Kidney tubule cell (primary cell): ENCODE data around the gene ATXN1L.
A peak's percentile ranks its signal among the peaks of the same experiment; 100 is the strongest.
"Not testable (repeated sequence)": the region's sequence is repeated elsewhere in the genome, so short reads cannot be mapped to it uniquely, and the experiment has no call there.

ENCODE experiments used
- DNase-seq: peaks from one replicate; pipeline ENCODE4 v3.0.0-alpha.2; 2018; ENCODE audit warnings: low spot score

The ATXN1L gene

GRCh38 chr16:71845639-71846430, at the start of gene ATXN1L:
Gene ATXN1L, plus strand, starts transcription at chr16:71845976. Its CDS starts 3,765 bp downstream, at chr16:71849741.
- DNase-seq = peak; percentile 92

GRCh38 chr16:71796501-71797097, 49.2 kb upstream of the ATXN1L start:
- DNase-seq = no peak

GRCh38 chr16:71803305-71803690, 42.5 kb upstream of the ATXN1L start:
- DNase-seq = no peak

GRCh38 chr16:71807905-71808592, 37.7 kb upstream of the ATXN1L start:
- DNase-seq = peak; percentile 43

- DNase-seq = peak; percentile 98
Observed at GRCh38 chr16:71808593-71809459, 37.0 kb upstream of the ATXN1L start, which contains the start of gene AP1G1. Gene AP1G1, minus strand, starts transcription at chr16:71808834. Its CDS starts 19,355 bp downstream, at chr16:71789479.

GRCh38 chr16:71810155-71810530, 35.6 kb upstream of the ATXN1L start:
- not testable (repeated sequence) for DNase-seq

GRCh38 chr16:71811261-71811803, 34.4 kb upstream of the ATXN1L start:
- no peak for DNase-seq

- not testable (repeated sequence) for DNase-seq
Observed at GRCh38 chr16:71817155-71817500, 28.6 kb upstream of the ATXN1L start.

GRCh38 chr16:71826533-71827017, 19.2 kb upstream of the ATXN1L start:
- DNase-seq = no peak

GRCh38 chr16:71830359-71830758, 15.4 kb upstream of the ATXN1L start:
- no peak for DNase-seq

- not testable (repeated sequence) for DNase-seq
Observed at GRCh38 chr16:71831698-71832097, 14.1 kb upstream of the ATXN1L start.

- DNase-seq = not testable (repeated sequence)
Observed at GRCh38 chr16:71832112-71832511, 13.7 kb upstream of the ATXN1L start.

- no peak for DNase-seq
Observed at GRCh38 chr16:71834291-71834690, 11.5 kb upstream of the ATXN1L start.

GRCh38 chr16:71837150-71837549, 8.6 kb upstream of the ATXN1L start:
- DNase-seq = no peak

- DNase-seq = no peak
Observed at GRCh38 chr16:71840052-71840451, 5.7 kb upstream of the ATXN1L start.

GRCh38 chr16:71843572-71843971, 2.2 kb upstream of the ATXN1L start:
- peak; percentile 30 for DNase-seq

GRCh38 chr16:71846431-71846830, 655 bp downstream of the ATXN1L start:
- DNase-seq = no peak

GRCh38 chr16:71847096-71847495, 1.3 kb downstream of the ATXN1L start:
- no peak for DNase-seq

GRCh38 chr16:71848622-71849021, 2.8 kb downstream of the ATXN1L start:
- DNase-seq = peak; percentile 64

- no peak for DNase-seq
Observed at GRCh38 chr16:71851746-71852145, 6.0 kb downstream of the ATXN1L start.

- DNase-seq = no peak
Observed at GRCh38 chr16:71852158-71852557, 6.4 kb downstream of the ATXN1L start.

- no peak for DNase-seq
Observed at GRCh38 chr16:71852561-71852960, 6.8 kb downstream of the ATXN1L start.
